Stimulated activated CD4-positive, alpha-beta T cell treated with anti-CD3 and anti-CD28 coated beads, Interleukin-15, amount 100 ng/mL, for 48 hours (primary cell): ENCODE data around the gene KRTAP15-1.

Source experiments
- DNase-seq, 2 donors: peaks; one replicate each; pipeline ENCODE4 v3.0.0-alpha.2; 2020; ENCODE audit warnings: low read depth in 2 of 2

Gene KRTAP15-1

GRCh38 chr21:30487336-30487735, 47.3 kb downstream of the KRTAP15-1 start, which contains the start of gene KRTAP19-2:
Gene KRTAP19-2, minus strand, starts transcription at chr21:30487436. Its CDS starts 88 bp downstream, at chr21:30487348.
- no peak for DNase-seq
